HG03469 (cell line): ENCODE measurements around the gene LMF1.
"Not testable (repeated sequence)": the region's sequence is repeated elsewhere in the genome, so short reads cannot be mapped to it uniquely, and the experiment has no call there.

Experiments
- ATAC-seq: cut with Tn5 transposase; IDR thresholded peaks from one replicate; pipeline ENCODE4 v1.9.1; 2021; ENCODE audit warnings: mild to moderate bottlenecking, moderate library complexity, moderate number of reproducible peaks; ENCODE audit not compliant: unreplicated experiment

Gene LMF1

DNA sequence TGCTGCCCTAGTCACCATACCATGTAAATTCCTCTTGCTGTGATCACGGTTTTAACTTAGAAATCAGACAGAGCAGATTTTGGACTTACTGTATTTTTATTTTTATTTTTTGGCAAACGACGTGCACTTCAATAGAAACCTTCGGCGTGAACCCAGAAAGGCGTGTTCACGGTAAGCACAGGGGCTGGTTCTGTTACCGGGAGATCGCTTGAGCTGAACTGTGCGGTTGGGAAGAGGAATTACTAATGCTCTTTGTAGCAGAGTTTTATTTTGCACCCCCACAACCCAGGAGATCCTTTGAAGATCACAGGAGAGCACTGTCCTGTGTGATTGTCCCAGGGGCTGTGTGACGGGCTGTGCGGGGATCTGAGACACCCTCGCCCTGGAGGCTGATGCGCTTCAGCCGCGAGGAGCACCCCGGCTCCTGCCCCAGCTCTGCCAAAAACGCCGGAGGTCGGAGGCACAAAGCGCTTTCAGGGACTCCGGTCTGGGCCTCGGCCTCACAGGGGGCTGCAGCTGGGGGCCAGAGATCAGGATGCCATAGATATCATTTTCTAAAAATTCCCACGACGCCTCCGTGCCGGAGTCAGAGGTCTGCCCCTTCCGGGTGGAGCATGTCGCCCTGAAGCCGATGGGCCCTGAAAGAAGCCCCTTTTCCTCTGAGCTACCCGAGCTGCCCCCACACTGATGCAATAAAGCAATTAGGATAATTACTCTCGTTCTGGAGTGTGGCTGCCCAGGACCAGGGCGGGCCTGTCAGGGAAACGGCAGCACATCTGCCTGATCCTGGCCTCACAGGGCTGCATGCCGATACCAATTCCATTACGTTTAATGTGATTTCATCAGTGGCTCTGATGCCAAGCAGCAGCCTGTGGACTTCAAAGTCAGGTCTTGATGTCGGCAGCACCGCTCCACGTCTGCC is 71.8 kb downstream of the LMF1 start:
- ATAC-seq = no peak

DNA sequence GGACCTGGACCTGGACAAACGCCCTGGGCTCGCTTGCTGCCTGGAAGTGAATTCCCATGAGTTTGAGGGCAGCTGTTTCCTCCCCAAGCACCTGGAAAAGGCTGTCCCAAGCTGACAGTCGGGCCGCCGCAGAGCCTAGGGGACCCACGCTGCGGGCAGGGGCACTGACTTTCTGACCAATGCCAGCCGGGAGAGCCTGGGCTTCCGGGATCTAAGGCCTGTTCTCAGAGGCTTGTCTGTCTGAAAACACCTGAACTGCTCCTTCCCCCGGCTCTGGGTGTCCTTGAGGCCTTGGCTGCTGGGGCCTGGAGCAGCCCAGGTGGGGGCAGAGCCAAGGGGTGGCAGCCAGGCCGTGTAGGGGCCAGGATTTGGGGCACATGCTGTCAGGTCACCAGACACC is 72.6 kb downstream of the LMF1 start:
- no peak for ATAC-seq

DNA sequence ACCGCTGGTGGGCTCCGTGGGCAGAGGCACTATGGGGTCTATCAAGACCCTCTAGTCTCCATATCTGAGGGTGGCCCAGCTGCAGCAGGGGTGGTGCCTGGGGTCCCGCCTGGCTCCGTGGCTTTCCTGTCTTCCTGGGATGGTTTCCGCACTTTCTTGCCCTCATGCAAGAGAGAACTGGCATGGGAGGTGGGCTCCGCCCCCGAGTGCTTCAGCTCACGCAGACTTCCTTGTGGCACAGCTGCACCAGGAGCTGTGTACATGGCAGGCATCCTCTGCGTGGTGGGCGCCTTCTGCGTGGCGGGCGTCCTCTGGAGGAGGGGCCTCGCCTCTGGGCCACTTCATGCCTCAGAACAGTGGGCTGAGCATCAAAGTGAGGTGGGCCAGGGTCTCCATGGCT is 73.1 kb downstream of the LMF1 start:
- ATAC-seq = no peak

DNA sequence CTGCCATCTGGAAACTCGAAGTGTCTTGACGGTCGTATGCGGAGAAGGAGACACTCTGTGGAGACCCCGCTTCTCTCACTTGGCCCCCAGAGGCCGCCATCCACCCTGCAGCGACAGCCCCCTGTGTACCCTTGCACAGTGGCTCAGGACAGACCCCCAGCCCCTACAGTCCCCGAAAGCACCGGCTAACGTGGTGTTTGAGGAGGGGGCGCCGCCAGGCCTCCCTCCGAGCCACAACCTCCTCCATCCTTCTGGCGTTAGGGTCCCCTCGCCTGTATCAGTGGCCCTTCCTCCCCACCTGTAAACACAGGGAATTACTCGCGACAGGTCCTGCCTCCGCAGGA is 73.6 kb downstream of the LMF1 start:
- no peak for ATAC-seq

DNA sequence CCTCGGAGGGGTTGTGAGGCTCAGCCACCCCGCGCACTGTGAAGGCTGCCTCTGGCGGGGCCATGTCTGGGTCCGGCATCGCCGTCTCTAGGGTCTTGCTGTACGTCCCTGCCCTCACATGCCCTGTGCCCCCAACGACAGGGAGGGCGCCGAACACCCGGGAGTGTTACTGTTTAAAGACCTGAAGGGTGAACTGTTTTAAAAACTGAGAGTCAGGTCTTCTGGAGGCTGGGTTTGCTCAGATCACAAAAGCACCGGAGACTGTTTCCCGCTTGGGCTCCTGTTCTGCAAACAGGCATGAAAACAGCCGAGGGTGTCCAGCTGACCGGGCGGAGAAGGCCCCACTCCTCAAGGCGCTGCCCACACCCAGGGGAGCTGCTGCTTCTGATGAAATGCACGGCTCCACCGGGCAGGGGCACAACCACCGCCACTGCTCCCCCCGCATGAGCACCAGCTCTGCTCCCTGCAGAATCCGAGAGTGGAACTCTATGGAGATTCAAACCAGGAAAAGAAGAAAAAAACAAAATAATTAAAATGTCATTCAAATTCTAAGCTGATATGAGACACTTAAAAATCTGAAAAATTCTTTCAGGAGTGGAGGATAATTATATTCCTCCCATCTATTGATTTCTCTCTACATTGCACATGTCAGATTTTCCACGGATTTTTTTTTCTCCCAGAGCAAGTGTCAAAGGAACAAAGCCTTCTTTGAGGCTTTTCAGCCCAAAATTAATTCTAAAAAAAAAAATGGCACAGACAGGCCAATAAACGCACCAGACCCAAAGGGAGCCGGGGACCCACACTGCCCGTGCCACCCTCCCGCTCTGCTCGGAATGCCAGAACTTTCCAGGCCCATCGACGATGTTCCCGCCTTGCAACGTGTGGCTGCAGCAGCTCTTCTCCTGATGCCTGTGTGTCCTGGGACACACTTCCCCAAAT is 74.3 kb downstream of the LMF1 start:
- ATAC-seq = no peak

DNA sequence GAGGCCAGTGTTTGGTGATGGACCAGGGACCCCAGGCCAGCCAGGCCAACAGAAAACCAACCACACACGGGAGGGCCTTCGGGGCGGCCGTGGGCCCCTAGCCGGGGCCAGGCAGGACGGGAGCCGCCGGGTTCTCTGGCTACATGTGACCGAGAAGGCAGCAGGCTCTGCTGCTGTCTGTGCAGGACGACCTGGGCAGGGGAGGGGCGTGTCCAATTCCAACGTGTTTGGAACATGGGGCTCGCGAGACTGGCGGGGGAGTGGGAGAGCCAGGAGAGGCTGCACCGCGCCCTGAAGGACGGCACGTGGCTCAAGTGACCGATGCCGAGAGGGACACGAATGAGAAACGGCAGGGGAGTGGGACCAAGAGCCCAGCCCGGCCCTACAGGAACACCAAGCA is 75.4 kb downstream of the LMF1 start:
- no peak for ATAC-seq

DNA sequence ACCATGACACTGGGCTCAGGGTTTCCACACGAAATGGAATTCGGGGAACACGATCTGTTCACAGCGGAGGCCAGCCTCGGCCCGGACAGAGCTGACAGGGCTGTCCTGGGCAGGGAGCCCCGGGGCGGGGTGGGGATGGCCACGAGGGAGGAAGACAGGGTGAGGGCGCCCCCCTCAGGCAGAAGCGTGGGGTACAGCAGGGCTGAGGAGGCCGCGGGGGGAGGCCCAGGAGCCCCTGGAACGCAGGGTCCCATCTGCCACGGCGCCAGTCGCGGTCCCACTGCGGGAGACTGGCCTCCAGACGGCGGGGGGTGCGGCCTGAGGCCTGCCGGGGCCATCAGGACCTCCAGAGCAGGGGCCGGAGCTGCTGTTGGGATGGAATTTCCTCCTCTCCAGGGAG is 75.9 kb downstream of the LMF1 start:
- ATAC-seq = no peak

DNA sequence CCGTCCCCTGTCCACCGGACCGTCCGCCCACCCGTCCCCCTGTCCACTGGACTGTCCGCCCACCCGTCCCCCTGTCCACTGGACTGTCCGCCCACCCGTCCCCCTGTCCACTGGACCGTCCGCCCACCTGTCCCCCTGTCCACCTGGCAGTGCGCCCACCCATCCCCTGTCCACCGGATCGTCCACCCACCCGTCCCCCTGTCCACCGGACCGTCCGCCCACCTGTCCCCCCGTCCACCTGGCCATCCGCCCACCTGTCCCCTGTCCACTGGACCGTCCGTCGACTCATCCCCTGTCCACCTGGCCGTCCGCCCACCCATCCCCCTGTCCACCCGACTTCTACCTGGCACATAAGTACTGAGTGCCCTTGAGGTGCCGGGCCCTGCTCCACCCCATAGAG is 76.6 kb downstream of the LMF1 start:
- ATAC-seq = no peak

DNA sequence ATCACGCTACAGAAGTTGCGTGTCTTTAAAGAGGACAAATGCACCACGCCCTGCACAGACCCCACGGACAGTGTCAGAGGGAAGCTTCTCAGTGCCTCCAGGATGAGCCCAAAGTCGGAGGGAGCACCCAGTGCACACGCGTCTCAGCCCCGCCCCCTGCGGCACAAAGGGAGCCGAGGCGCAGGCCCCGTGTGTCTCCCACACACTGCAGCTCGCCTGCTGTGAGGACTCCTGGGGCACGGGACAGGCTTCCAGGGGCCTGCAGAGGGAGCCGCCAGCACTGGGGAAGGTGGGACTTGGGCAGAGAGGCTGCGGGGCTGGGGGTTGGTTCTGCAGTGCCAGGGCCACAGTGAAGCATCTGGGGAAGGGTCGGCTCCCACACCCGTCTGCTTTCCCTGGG is 77.4 kb downstream of the LMF1 start:
- ATAC-seq = no peak

DNA sequence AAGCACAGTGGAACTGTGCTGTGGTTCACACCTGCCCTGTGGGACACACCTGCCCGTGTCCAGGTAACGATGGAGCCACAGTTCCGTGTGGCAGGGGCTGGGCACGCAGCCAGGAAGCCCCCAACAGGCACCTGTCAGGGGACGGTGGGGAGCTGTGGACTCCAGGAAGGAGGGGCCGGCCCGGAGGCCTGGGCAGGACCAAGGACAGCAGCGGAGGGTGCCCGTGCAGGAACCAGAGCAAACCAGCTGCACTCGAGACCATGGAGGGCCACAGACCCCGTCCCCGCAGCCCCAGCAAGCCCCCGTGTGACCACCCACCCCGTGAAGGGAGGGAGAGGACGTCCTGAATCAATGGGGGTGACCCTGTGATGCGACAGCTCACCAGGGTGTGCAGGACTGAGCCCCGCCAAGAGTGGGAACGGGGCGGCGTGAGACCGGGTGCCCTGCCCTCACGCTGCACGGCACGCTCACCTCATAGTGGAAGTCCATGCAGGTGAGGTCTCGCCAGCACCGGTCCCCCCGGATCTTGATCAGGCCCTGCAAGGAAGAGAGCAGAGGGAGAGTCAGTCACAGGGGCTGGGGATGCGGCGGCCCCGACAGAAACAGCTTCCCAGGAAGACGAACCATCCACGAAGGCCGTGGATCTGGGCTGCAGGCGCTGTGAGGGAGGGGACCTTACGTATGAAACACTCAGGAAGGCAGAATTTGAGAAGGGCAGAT is 78.1 kb downstream of the LMF1 start:
- ATAC-seq = no peak

DNA sequence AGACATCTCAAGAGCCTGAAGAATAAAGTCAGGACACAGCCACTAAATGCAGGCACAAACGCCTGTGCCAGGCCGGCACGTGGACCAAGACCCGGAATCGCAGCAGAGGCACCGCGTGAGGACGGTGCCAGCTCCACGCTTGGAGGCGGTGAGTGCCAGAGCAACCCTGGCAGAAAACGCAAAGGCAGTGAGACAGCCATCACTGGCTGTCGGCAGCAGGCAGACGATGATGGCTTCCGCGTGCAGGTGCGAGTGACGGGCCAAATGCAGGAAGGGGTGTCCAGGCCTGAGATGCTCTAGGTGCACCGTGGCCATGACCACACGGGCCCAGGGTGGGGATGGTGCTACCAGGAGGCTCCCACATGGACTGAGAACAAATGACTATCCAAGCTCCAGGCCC is 78.8 kb downstream of the LMF1 start:
- no peak for ATAC-seq

DNA sequence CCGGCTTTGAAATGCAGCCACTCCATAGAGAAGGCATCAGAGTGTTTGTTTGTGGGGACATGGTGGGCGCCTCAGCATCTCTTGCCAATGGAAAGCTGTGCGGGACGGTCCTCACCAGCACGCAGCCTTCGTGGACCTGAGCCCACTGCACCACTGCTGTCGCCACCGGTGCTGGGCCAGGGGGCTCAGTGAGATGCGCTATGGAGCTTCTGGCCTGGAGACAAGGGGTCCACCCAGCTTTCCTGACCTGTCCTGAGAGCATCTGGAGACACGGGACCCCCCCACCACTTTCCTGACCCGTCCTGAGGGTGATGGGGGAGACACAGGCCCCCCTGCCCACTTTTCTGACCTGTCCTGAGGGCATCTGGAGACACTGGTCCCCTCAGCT is 79.4 kb downstream of the LMF1 start:
- no peak for ATAC-seq

DNA sequence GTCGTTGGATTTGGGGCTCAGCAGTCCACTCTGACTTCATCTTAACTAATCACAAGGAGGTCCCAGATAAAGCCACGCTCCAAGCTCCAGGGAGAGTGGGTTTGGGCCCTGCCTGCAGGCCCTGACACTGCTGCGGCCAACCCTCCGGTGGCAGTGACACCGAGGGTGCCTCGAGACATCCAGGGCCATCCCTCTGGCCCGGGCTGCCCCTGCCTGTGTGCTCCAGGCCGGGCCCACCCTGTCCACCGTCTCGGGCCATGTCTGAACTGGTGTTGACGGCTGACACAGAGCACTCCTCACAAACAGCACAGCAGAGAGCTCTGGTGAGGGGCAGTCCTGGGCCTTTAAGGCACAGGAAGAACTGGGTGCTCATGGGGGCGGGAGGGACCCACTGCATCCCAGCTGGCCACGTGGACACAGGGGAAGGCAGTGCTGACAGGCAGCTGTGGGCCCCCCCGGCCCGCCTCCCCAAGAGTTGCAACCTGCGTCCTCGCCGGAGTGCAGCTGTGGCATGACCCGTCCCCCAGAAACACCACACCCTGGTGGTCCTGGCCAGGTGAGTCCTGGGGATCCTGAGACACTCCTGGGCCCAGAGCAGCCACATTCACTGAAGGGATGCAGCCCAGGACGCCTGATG is 80.0 kb downstream of the LMF1 start:
- ATAC-seq = no peak

DNA sequence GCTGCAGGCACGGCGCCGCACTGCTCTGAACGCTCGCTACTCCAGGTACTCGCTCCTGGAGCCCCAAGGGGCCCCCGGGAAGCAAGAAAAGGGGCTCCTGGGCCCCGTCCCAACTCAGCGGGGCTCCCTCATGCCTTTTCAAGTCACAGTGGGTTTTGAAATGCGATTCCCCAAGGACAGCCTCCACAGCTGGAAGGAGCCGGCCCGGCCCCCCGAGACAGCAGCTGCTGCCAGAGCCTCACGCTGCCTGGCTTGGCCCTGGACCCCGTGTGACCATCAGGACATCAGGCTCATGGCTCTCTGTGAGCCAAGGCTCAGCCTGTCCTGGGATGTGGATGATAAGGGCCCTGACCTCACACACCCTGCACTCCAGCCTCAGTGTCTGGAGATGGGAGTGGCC is 80.6 kb downstream of the LMF1 start:
- no peak for ATAC-seq

DNA sequence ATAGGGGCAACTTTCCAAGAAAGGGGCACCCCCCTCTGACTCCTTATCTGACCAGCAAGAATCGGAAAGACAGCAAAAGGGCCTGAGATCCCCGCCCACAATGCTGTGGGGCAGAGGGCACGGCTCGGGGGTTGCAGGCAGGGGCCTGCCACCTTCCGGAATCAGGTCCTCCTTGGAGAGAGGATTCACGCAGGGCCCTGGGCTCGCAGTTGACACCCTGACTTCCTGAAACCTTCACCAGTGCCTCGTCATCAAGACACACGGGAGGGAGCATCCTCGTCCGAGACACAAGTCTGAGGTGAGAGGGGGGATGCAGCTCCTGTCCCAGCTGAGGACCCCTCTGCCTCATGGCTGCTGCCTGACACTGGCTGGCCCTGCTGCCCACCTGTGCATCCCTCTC is 81.2 kb downstream of the LMF1 start:
- no peak for ATAC-seq

DNA sequence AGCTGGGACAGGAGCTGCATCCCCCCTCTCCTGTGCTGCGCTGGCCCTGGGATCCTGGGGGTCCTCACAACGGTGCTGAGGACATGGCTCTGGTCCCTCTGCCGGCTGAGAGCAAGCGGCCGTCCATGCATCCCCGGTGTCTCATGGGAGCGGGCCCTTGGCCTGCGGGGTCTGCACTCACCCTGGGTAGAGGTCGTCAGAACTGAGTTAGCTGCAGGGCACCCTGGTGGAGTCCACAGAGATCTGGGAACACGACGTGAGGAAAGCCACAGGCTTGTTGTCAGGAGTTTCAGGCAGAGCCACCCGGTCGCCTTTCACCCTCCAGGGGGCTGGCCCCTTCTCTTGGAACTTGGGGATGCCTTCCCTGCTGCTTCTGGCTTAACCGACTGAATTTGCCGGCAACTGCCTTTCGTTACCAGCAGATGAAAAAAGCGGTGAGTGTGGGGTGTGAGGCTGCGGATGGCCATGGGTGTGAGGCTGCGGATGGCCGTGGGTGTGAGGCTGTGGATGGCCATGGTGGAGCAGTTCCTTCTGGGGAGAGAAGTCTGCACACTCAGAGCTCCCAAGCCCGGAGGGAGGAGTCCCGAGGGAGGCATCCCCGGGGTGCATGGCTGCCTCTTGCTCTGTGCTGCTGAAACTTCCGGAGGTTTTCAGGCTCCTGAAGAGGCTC is 81.7 kb downstream of the LMF1 start:
- ATAC-seq = no peak

DNA sequence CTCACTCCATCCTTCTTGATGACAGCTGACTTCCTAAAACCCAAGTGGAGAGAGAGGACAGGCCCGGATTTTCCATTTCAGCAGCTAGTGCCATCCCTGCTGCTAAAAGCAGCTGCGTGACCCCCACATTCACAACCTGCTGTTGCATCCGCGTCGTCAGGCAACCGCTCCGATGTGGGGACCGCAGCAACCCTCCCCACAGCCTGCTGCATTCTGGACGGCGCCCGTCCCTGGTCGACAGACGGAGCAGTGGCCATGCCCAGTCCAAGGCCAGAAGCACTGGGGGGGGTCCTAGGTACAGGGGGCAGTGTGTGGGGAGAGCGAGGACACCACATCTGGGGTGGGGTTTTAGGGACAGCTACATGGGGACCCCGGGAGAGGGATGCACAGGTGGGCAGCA is 82.3 kb downstream of the LMF1 start:
- ATAC-seq = not testable (repeated sequence)

DNA sequence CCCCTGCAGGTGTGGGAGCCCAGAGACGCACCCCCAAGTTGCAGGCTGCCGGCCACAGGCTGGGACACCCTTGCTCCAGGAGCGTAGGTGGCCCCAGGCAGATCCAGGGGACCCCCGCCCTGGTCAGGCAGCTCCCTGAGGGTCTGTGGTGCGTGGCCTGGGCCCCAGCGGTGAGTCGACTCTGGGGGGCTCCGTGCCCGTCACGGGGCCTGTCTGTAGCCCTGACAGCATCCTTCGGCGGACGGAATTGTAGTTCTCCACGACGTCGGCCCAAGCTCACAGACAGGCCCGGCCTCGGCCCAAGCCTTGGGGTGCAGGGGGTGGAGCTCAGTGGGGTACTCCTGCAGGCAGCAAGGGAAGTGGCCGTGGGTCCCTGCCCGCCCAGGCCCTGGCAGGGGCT is 82.9 kb downstream of the LMF1 start:
- no peak for ATAC-seq

DNA sequence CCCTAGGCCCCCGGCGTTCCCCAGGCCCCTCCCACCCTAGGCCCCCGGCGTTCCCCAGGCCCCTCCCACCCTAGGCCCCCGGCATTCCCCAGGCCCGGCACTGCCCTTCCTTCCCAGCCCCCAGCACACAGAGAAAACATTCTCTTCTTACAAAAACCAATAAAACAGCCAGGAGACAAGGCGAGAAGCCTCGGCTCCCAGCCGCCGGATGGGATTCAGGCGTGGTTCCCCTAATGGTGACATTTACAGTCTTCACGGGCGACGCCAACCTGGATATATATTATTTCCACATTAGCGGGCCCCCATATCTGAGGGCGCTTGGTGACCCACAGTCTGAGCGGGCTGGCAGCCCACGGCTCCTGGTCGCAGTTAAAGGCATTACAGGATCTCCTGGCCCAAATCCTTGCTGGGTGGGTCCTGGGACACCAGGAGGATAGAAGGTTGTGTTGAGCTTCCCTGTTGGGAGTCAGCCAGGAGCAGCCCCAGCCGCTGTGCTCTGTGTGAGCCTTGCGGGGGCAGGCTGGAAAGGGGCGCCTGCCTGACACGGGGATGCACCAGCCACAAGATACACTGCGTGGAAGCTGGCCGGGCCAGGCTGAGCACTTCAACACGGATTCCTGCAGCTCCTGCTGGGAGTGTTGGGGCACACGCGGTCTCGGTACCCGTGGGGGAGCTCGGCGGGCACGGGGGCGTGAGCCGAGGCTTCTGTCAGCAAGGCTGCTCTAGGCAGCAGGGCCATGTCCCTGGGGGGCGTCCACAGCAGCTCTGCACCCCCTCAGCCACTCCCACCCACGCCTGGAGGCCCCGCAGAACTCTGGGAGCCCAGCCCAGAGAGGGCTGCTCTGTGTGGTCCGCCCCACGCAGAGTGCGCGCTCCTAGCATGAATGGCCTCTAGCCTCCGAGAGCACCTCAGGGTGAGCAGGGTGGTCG is 83.7 kb downstream of the LMF1 start:
- no peak for ATAC-seq
